WTC11 (cell line): Measurements from ENCODE around the gene RPN1. TPM values are rescaled to one million over a fixed set of nuclear protein-coding genes. Genes with fewer than 3 reads are reported as not detected.
"Not testable (repeated sequence)": the region's sequence is repeated elsewhere in the genome, so short reads cannot be mapped to it uniquely, and the experiment has no call there.

Experiments used
- ATAC-seq: fragments of 200-7000 bp; cut with Tn5 transposase; 2 replicates; pipeline ENCODE4 v1.10.0; 2021; ENCODE audit warnings: mild to moderate bottlenecking, moderate library complexity
- CTCF ChIA-PET: fragments of 300-600 bp; sonication (Branson Sonifier 250); formaldehyde crosslinking; loops from one replicate; lab custom pipeline; 2021; ENCODE audit warnings: antibody characterized with exemption; lab: Charles Lee
- POLR2A ChIA-PET: fragments of 350-600 bp; sonication (Branson Sonifier 250); formaldehyde crosslinking; loops from one replicate; lab custom pipeline; 2021; ENCODE audit warnings: antibody characterized with exemption; lab: Charles Lee
- DNase-seq: peaks from one replicate; pipeline ENCODE4 v3.0.0; 2021; ENCODE audit warnings: low spot score
- H3K27ac Mint-ChIP-seq: 2 replicates; pipeline ENCODE4 v1.8.0; 2021; ENCODE audit warnings: mixed read lengths
- H3K27me3 Mint-ChIP-seq: 2 replicates; pipeline ENCODE4 v1.8.0; 2021; ENCODE audit warnings: low read depth, mild to moderate bottlenecking, moderate library complexity, mixed read lengths
- H3K36me3 Mint-ChIP-seq: 2 replicates; pipeline ENCODE4 v1.8.0; 2021; ENCODE audit warnings: mixed read lengths
- H3K4me1 Mint-ChIP-seq: 2 replicates; pipeline ENCODE4 v1.8.0; 2022; ENCODE audit warnings: mixed read lengths
- H3K4me3 Mint-ChIP-seq: 2 replicates; pipeline ENCODE4 v1.8.0; 2021; ENCODE audit warnings: mild to moderate bottlenecking, moderate library complexity, mixed read lengths
- H3K9me3 Mint-ChIP-seq: 2 replicates; pipeline ENCODE4 v1.8.0; 2021; ENCODE audit warnings: mixed read lengths
- ESRRA ChIP-seq: sonication (generic); formaldehyde crosslinking; IDR thresholded peaks from 2 replicates; pipeline ENCODE4 v1.8.1; 2022; ENCODE audit warnings: mild to moderate bottlenecking, missing genetic modification reagents, borderline replicate concordance
- FOXJ3 ChIP-seq: sonication (generic); formaldehyde crosslinking; IDR thresholded peaks from 2 replicates; pipeline ENCODE4 v1.9.0; 2021; ENCODE audit warnings: missing genetic modification reagents, mild to moderate bottlenecking, borderline replicate concordance
- MXD4 ChIP-seq: fragments of 250-450 bp; sonication (Bioruptor Pico); IDR thresholded peaks from 2 replicates; pipeline ENCODE4 v1.8.0; 2021; ENCODE audit warnings: mild to moderate bottlenecking, moderate library complexity, borderline replicate concordance
- SOX15 ChIP-seq: fragments of 250-450 bp; sonication (Bioruptor Pico); IDR thresholded peaks from 2 replicates; pipeline ENCODE4 v1.9.0; 2021; ENCODE audit warnings: mild to moderate bottlenecking
- ZNF423 ChIP-seq: fragments of 250-450 bp; sonication (Bioruptor Pico); IDR thresholded peaks from 2 replicates; pipeline ENCODE4 v2.1.2; 2022; ENCODE audit warnings: mild to moderate bottlenecking, moderate library complexity
- total RNA-seq: library from RNA; stranded (reverse); gene quantifications from 3 replicates; pipeline ENCODE4 v1.2.3, GENCODE V29; 2021
- TF ChIP-seq, protein P1 (sequence below): fragments of 200-600 bp; IDR thresholded peaks from 2 replicates; pipeline ENCODE4 v1.8.0; 2022; ENCODE audit warnings: antibody characterized with exemption
- TF ChIP-seq, protein P2 (sequence below): sonication (generic); formaldehyde crosslinking; IDR thresholded peaks from 2 replicates; pipeline ENCODE4 v1.8.0; 2023; ENCODE audit warnings: missing genetic modification reagents, mild to moderate bottlenecking, borderline replicate concordance
- TF ChIP-seq, protein P3 (sequence below): sonication (generic); formaldehyde crosslinking; conservative IDR thresholded peaks from 2 replicates; pipeline ENCODE4 v1.8.1; 2022; ENCODE audit warnings: mild to moderate bottlenecking, missing genetic modification reagents
- TF ChIP-seq, protein P4 (sequence below): sonication (generic); formaldehyde crosslinking; IDR thresholded peaks from 2 replicates; pipeline ENCODE4 v1.8.1; 2023; ENCODE audit warnings: mild to moderate bottlenecking, missing genetic modification reagents
- TF ChIP-seq, protein P5 (sequence below): fragments of 250-450 bp; sonication (Bioruptor Pico); IDR thresholded peaks from 2 replicates; pipeline ENCODE4 v1.9.0; 2021; ENCODE audit warnings: mild to moderate bottlenecking
- TF ChIP-seq, protein P6 (sequence below): fragments of 250-450 bp; sonication (Bioruptor Pico); IDR thresholded peaks from 2 replicates; pipeline ENCODE4 v1.9.0; 2021; ENCODE audit warnings: mild to moderate bottlenecking, borderline replicate concordance
- TF ChIP-seq, protein P7 (sequence below): sonication (generic); formaldehyde crosslinking; IDR thresholded peaks from 2 replicates; pipeline ENCODE4 v1.8.1; 2022; ENCODE audit warnings: mild to moderate bottlenecking, missing genetic modification reagents, moderate library complexity, borderline replicate concordance

The RPN1 gene
- total RNA-seq, 1 experiment from 2014 or later, result 160 TPM

DNA sequence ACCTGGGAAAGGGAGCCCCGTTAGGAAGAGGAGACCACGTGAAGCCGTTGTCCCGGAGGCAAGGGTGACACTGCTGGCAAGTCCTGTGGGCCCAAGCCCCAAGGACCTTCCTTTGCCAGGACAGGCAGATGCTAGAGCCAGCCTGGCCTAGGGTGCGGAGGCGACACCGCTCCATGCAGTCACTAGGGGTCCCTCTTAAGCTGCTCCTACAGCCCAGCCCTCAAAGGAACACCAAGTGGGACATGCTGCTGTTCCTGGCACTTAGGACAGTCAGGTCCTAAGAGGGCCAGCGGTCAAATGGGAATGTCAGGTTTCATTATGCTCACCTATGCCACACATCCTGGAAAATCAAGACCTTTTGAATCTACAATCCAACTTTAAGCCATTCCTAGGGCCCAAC is 59.7 kb downstream of the RPN1 start:
- POLR2A ChIA-PET, result no interaction called here
- CTCF ChIA-PET, result interaction anchor here (0.6 to 3.3 kb wide), 16 partner anchors 9 to 288 kb away, joined by 3 to 35 read pairs (median 4); partner anchors contain the start of gene ACAD9
- Mint-ChIP-seq H3K36me3 (peaks cover 4% of the 10 kb centered on the region; the same call in 1 of the 2 replicates), H3K4me3 (no peak overlapping the region), H3K27me3 (no peaks in the 10 kb centered on the region), H3K4me1 (peaks cover 4% of the 10 kb centered on the region), H3K27ac (no peak overlapping the region), H3K9me3 (peaks cover 11% of the 10 kb centered on the region)
- DNase-seq (peak; percentile 76), ATAC-seq (peak; percentile 97)
- no peak for TF ChIP-seq FOXJ3 (CRISPR knock-in tag)
- TF ChIP-seq, protein P1, sequence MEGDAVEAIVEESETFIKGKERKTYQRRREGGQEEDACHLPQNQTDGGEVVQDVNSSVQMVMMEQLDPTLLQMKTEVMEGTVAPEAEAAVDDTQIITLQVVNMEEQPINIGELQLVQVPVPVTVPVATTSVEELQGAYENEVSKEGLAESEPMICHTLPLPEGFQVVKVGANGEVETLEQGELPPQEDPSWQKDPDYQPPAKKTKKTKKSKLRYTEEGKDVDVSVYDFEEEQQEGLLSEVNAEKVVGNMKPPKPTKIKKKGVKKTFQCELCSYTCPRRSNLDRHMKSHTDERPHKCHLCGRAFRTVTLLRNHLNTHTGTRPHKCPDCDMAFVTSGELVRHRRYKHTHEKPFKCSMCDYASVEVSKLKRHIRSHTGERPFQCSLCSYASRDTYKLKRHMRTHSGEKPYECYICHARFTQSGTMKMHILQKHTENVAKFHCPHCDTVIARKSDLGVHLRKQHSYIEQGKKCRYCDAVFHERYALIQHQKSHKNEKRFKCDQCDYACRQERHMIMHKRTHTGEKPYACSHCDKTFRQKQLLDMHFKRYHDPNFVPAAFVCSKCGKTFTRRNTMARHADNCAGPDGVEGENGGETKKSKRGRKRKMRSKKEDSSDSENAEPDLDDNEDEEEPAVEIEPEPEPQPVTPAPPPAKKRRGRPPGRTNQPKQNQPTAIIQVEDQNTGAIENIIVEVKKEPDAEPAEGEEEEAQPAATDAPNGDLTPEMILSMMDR, result peak; percentile 7; the same call in 1 of the 2 replicates

DNA sequence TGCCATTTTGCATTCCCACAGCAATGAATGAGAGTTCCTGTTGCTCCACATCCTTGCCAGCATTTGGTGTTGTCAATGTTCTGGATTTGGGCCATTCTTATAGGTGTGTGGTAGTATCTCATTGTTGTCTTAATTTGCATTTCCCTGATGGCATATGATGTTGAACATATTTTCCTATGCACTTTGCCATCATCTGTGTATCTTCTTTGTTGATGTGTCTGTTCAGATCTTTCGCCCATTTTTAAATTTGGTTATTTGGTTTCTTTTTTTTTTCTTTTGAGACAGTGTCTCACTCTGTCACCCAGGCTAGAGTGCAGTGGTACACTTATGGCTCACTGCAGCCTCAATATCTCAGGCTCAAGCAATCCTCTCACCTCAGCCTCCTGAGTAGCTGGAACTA is 60.6 kb downstream of the RPN1 start:
- DNase-seq, POLR2A ChIA-PET, H3K27me3 Mint-ChIP-seq, H3K27ac Mint-ChIP-seq, H3K36me3 Mint-ChIP-seq, H3K4me1 Mint-ChIP-seq, H3K4me3 Mint-ChIP-seq, ATAC-seq: not testable (repeated sequence)
- CTCF ChIA-PET, result interaction anchor here (2.7 to 3.3 kb wide), 2 partner anchors 17 to 18 kb away, joined by 15 to 35 read pairs; no protein-coding TSS in a partner anchor
- H3K9me3 Mint-ChIP-seq, result peaks cover 11% of the 10 kb centered on the region

DNA sequence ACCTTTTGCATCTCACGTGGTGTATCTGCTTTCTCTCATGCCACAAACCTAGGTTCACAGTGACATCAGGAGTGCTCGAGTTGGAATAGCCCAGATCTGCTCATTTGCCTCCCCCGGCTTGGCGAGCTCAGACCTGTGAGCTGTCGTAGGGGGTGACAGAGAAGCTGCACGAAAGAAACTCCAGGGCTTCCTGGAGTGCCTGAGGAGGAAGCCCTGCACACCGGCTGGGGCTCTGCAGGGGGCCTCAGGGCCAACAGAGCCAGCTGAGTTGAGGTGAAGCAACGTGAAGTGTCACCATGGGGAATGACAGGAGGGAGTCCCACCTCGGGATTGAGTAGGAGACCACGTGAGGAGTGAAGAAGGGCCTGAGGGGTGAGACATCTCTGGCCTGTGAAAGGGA is 62.5 kb downstream of the RPN1 start:
- Mint-ChIP-seq H3K27ac (no peak overlapping the region), H3K9me3 (peaks cover 11% of the 10 kb centered on the region), H3K4me1 (peaks cover 13% of the 10 kb centered on the region), H3K27me3 (peaks cover 8% of the 10 kb centered on the region), H3K4me3 (no peak overlapping the region), H3K36me3 (peaks cover 4% of the 10 kb centered on the region; the same call in 1 of the 2 replicates)
- ATAC-seq (no peak), DNase-seq (no peak)
- ChIA-PET CTCF (interaction anchor here (0.9 to 1.3 kb wide), 4 partner anchors 15 to 90 kb away, joined by 4 to 7 read pairs (median 4); no protein-coding TSS in a partner anchor), POLR2A (no interaction called here)
- TF ChIP-seq, protein P2, sequence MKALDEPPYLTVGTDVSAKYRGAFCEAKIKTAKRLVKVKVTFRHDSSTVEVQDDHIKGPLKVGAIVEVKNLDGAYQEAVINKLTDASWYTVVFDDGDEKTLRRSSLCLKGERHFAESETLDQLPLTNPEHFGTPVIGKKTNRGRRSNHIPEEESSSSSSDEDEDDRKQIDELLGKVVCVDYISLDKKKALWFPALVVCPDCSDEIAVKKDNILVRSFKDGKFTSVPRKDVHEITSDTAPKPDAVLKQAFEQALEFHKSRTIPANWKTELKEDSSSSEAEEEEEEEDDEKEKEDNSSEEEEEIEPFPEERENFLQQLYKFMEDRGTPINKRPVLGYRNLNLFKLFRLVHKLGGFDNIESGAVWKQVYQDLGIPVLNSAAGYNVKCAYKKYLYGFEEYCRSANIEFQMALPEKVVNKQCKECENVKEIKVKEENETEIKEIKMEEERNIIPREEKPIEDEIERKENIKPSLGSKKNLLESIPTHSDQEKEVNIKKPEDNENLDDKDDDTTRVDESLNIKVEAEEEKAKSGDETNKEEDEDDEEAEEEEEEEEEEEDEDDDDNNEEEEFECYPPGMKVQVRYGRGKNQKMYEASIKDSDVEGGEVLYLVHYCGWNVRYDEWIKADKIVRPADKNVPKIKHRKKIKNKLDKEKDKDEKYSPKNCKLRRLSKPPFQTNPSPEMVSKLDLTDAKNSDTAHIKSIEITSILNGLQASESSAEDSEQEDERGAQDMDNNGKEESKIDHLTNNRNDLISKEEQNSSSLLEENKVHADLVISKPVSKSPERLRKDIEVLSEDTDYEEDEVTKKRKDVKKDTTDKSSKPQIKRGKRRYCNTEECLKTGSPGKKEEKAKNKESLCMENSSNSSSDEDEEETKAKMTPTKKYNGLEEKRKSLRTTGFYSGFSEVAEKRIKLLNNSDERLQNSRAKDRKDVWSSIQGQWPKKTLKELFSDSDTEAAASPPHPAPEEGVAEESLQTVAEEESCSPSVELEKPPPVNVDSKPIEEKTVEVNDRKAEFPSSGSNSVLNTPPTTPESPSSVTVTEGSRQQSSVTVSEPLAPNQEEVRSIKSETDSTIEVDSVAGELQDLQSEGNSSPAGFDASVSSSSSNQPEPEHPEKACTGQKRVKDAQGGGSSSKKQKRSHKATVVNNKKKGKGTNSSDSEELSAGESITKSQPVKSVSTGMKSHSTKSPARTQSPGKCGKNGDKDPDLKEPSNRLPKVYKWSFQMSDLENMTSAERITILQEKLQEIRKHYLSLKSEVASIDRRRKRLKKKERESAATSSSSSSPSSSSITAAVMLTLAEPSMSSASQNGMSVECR, result no peak
- TF ChIP-seq ZNF423, result 0 out of 2 replicates have a peak, but pooled peaks have one; percentile 44
- TF ChIP-seq, protein P3, sequence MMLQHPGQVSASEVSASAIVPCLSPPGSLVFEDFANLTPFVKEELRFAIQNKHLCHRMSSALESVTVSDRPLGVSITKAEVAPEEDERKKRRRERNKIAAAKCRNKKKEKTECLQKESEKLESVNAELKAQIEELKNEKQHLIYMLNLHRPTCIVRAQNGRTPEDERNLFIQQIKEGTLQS (CRISPR knock-in tag), result no peak
- TF ChIP-seq, protein P4, sequence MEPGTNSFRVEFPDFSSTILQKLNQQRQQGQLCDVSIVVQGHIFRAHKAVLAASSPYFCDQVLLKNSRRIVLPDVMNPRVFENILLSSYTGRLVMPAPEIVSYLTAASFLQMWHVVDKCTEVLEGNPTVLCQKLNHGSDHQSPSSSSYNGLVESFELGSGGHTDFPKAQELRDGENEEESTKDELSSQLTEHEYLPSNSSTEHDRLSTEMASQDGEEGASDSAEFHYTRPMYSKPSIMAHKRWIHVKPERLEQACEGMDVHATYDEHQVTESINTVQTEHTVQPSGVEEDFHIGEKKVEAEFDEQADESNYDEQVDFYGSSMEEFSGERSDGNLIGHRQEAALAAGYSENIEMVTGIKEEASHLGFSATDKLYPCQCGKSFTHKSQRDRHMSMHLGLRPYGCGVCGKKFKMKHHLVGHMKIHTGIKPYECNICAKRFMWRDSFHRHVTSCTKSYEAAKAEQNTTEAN, result no peak
- TF ChIP-seq MXD4, result no peak
- no peak for TF ChIP-seq SOX15 (CRISPR knock-in tag)

DNA sequence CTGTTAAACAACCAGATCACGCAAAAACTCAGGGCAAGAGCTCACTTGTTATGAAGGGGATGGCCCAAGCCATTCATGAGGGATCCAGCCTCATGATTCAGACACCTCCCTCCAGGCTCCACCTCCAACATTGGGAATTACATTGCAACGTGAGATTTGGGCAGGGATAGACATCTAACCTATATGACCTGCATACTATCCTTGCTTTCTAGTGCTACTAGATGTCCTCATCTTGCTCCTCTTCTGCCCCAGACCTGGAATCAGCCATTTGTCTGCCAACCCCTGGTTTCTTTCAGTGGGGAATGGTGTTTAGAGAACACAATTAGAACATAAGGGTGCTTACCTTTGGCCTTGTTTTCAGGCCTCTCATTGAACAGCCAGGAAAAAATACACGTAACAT is 63.2 kb downstream of the RPN1 start:
- Mint-ChIP-seq H3K4me3 (no peak overlapping the region), H3K9me3 (peaks cover 11% of the 10 kb centered on the region)
- DNase-seq, result no peak
- POLR2A ChIA-PET, result no interaction called here
- no peak for TF ChIP-seq ESRRA (CRISPR knock-in tag)
- TF ChIP-seq, protein P3 (CRISPR knock-in tag), result no peak
- TF ChIP-seq, protein P5, sequence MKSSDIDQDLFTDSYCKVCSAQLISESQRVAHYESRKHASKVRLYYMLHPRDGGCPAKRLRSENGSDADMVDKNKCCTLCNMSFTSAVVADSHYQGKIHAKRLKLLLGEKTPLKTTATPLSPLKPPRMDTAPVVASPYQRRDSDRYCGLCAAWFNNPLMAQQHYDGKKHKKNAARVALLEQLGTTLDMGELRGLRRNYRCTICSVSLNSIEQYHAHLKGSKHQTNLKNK (CRISPR knock-in tag), result no peak
- TF ChIP-seq, protein P6, sequence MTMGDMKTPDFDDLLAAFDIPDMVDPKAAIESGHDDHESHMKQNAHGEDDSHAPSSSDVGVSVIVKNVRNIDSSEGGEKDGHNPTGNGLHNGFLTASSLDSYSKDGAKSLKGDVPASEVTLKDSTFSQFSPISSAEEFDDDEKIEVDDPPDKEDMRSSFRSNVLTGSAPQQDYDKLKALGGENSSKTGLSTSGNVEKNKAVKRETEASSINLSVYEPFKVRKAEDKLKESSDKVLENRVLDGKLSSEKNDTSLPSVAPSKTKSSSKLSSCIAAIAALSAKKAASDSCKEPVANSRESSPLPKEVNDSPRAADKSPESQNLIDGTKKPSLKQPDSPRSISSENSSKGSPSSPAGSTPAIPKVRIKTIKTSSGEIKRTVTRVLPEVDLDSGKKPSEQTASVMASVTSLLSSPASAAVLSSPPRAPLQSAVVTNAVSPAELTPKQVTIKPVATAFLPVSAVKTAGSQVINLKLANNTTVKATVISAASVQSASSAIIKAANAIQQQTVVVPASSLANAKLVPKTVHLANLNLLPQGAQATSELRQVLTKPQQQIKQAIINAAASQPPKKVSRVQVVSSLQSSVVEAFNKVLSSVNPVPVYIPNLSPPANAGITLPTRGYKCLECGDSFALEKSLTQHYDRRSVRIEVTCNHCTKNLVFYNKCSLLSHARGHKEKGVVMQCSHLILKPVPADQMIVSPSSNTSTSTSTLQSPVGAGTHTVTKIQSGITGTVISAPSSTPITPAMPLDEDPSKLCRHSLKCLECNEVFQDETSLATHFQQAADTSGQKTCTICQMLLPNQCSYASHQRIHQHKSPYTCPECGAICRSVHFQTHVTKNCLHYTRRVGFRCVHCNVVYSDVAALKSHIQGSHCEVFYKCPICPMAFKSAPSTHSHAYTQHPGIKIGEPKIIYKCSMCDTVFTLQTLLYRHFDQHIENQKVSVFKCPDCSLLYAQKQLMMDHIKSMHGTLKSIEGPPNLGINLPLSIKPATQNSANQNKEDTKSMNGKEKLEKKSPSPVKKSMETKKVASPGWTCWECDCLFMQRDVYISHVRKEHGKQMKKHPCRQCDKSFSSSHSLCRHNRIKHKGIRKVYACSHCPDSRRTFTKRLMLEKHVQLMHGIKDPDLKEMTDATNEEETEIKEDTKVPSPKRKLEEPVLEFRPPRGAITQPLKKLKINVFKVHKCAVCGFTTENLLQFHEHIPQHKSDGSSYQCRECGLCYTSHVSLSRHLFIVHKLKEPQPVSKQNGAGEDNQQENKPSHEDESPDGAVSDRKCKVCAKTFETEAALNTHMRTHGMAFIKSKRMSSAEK, result no peak
- TF ChIP-seq, protein P7, sequence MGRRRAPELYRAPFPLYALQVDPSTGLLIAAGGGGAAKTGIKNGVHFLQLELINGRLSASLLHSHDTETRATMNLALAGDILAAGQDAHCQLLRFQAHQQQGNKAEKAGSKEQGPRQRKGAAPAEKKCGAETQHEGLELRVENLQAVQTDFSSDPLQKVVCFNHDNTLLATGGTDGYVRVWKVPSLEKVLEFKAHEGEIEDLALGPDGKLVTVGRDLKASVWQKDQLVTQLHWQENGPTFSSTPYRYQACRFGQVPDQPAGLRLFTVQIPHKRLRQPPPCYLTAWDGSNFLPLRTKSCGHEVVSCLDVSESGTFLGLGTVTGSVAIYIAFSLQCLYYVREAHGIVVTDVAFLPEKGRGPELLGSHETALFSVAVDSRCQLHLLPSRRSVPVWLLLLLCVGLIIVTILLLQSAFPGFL (CRISPR knock-in tag), result no peak
- TF ChIP-seq, all 79 proteins: peak for 0
- Mint-ChIP-seq H3K4me1 (peaks cover 9% of the 10 kb centered on the region), H3K27me3 (peaks cover 8% of the 10 kb centered on the region), H3K27ac (no peak overlapping the region), H3K36me3 (peaks cover 4% of the 10 kb centered on the region; the same call in 1 of the 2 replicates)
- CTCF ChIA-PET, result interaction anchor here (0.9 to 1.3 kb wide), 4 partner anchors 14 to 90 kb away, joined by 3 to 4 read pairs (median 4); no protein-coding TSS in a partner anchor
- no peak for ATAC-seq
